ENCODE measurements around the gene SLC8B1. TPM values are rescaled to one million over a fixed set of nuclear protein-coding genes. Genes with fewer than 3 reads are reported as not detected.

The SLC8B1 gene
- total RNA-seq, 1 experiment from 2014 or later, result 30.9 TPM

GRCh38 chr12:113374823-113375428 is 40.0 kb upstream of the SLC8B1 start:
- Histone ChIP-seq H3K9ac (ENCODE audit: low read length) (no peak overlapping the region), H3K9me2 (ENCODE audit: insufficient read depth) (no peaks in the 10 kb centered on the region), H3K36me3 (ENCODE audit: control insufficient read depth in 1 of 2, insufficient read depth in 2 of 2, low read length in 2 of 2) (peaks cover 8 to 16% of the 10 kb centered on the region in 2 experiments), H2AFZ (ENCODE audit: low read depth, low read length, poor library complexity, severe bottlenecking) (no peak overlapping the region), H3K27ac (ENCODE audit: low read depth, low read length) (no peak overlapping the region), H3K4me1 (ENCODE audit: control insufficient read depth in 1 of 2, insufficient read depth in 2 of 2, low read length in 2 of 2) (no peaks in the 10 kb centered on the region), H3K4me2 (ENCODE audit: low read length) (no peak overlapping the region), H3K79me2 (ENCODE audit: insufficient read depth, low read length) (no peaks in the 10 kb centered on the region), H3K9me3 (ENCODE audit: control insufficient read depth in 1 of 2, insufficient read depth in 1 of 2, low read depth in 1 of 2, low read length in 2 of 2) (no peaks in the 10 kb centered on the region), H3K4me3 (replicated peaks in 1 of 2; ENCODE audit: low read depth in 1 of 2, low read length in 2 of 2) (no peak overlapping the region), H4K20me1 (ENCODE audit: insufficient read depth) (no peaks in the 10 kb centered on the region), H3K27me3 (ENCODE audit: insufficient read depth, low read length) (no peaks in the 10 kb centered on the region)
- intact Hi-C loops (cut with micrococcal nuclease), result no loop called here
- no peak for ATAC-seq
- BruUV-seq (replicated peaks), result no TSS peak
- no peak for DNase-seq (ENCODE audit: low read depth, low spot score)
- ChIA-PET RAD21 (ENCODE audit: low non-redundant PET in 1 of 2, low total read pairs in 2 of 2, uncharacterized antibody in 2 of 2, unreplicated experiment in 2 of 2) (no interaction called here), CTCF (no interaction called here), POLR2A (interaction anchor here (1.4 kb wide), 1 partner anchor 29 kb away, joined by 4 read pairs; the partner anchor contains the start of gene SDS)
- TF ChIP-seq ELF1 (IDR thresholded peaks at IDR 0.05; ENCODE audit: borderline replicate concordance, low read depth), result no peak
- no peak for TF ChIP-seq ZFX (IDR thresholded peaks at IDR 0.05)
- no peak for TF ChIP-seq JUND (IDR thresholded peaks at IDR 0.05)
- TF ChIP-seq SIN3A (IDR thresholded peaks at IDR 0.05; ENCODE audit: low read depth), result no peak
- TF ChIP-seq CBX3 (IDR thresholded peaks at IDR 0.05; ENCODE audit: low read depth), result no peak
- TF ChIP-seq ZNF274 (IDR thresholded peaks at IDR 0.05; ENCODE audit: low read depth, low read length), result no peak
- no peak for TF ChIP-seq YY1 (IDR thresholded peaks at IDR 0.05; ENCODE audit: extremely low read depth, insufficient replicate concordance, low read depth, low read length)
- TF ChIP-seq POLR2AphosphoS5 (IDR thresholded peaks at IDR 0.05; ENCODE audit: low read depth, low read length), result no peak
- no peak for TF ChIP-seq TCF7L2 (IDR thresholded peaks at IDR 0.05; ENCODE audit: borderline replicate concordance, extremely low read depth, insufficient read depth, insufficient read length)
- no peak for TF ChIP-seq EZH2 (IDR thresholded peaks at IDR 0.05)
- TF ChIP-seq FOSL1 (IDR thresholded peaks at IDR 0.05; ENCODE audit: low read depth), result no peak
- no peak for TF ChIP-seq EGR1 (IDR thresholded peaks at IDR 0.05; ENCODE audit: low read depth)
- no peak for TF ChIP-seq EZH2phosphoT487 (IDR thresholded peaks at IDR 0.05; ENCODE audit: borderline replicate concordance)
